ENCODE measurements around the gene NUDT4. TPM values are rescaled to one million over a fixed set of nuclear protein-coding genes. Genes with fewer than 3 reads are reported as not detected.

Gene NUDT4
- total and polyA plus RNA-seq, 2 of the 8 experiments (the other 6 are each of a cell fraction or from before 2014, with no cell fraction given), result 17.3 to 71.7 TPM

- WGBS, 2 experiments (ENCODE audit: extremely low coverage in 1 of 2, insufficient coverage in 1 of 2, insufficient read length in 1 of 2, insufficient replicate concordance in 2 of 2, low coverage in 1 of 2, low lambda C conversion rate in 2 of 2, missing lambda C conversion rate in 1 of 2), result 71% methylated on average over 3 of the region's 3 CpGs; no CpG with 5 or more reads in 1 of the 2 experiments
- Histone ChIP-seq H3K79me2 (ENCODE audit: control insufficient read depth in 1 of 2, insufficient read depth in 2 of 2, low read length in 2 of 2) (no peaks in the 10 kb centered on the region), H4K20me1 (replicated peaks in 1 of 2; ENCODE audit: control insufficient read depth in 1 of 2, insufficient read depth in 2 of 2, low read length in 2 of 2) (no peaks in the 10 kb centered on the region), H2AFZ (ENCODE audit: low read length) (no peak overlapping the region), H3K4ac (replicated peaks; ENCODE audit: insufficient read length, low read depth, low read length) (no peak overlapping the region), H2BK20ac (ENCODE audit: low read length) (no peak overlapping the region), H2AK5ac (ENCODE audit: low read depth, low read length) (no peak overlapping the region), H3K27ac (ENCODE audit: low read depth, low read length) (no peak overlapping the region), H3K14ac (ENCODE audit: insufficient read length) (no peak overlapping the region), H3K23me2 (ENCODE audit: low read depth, low read length) (no peaks in the 10 kb centered on the region), H3K56ac (replicated peaks; ENCODE audit: insufficient read length, low read depth, low read length) (no peak overlapping the region), H2BK15ac (ENCODE audit: low read length) (no peak overlapping the region), H3K4me1 (replicated peaks in 1 of 4; ENCODE audit: control insufficient read depth in 3 of 4, insufficient read depth in 4 of 4, low read length in 3 of 4) (no peaks in the 10 kb centered on the region; a peak in 1 of 7 replicates), H3K27me3 (replicated peaks in 1 of 4; ENCODE audit: control insufficient read depth in 3 of 4, extremely low read depth in 1 of 4, insufficient read depth in 3 of 4, low read length in 3 of 4) (no peaks in the 10 kb centered on the region), H3K9ac (replicated peaks in 1 of 4; ENCODE audit: extremely low read depth in 1 of 4, low read depth in 3 of 4, low read length in 3 of 4) (no peak overlapping the region), H4K5ac (ENCODE audit: insufficient read length, low read depth, low read length) (no peak overlapping the region), H4K91ac (replicated peaks; ENCODE audit: insufficient read length, low read length) (no peak overlapping the region), H3K9me3 (ENCODE audit: insufficient read depth in 2 of 2, low read depth in 1 of 2, low read length in 1 of 2) (no peaks in the 10 kb centered on the region), H2BK5ac (ENCODE audit: low read depth, low read length) (no peak overlapping the region), H3K18ac (ENCODE audit: extremely low read depth, low read length) (no peak overlapping the region), H3K23ac (ENCODE audit: insufficient read length) (no peak overlapping the region), H3K79me1 (ENCODE audit: low read depth, low read length) (no peaks in the 10 kb centered on the region), H2BK120ac (replicated peaks; ENCODE audit: low read depth, low read length) (no peak overlapping the region), H3K4me3 (ENCODE audit: extremely low read depth in 1 of 4, insufficient read depth in 2 of 4, low read depth in 3 of 4, low read length in 4 of 4) (no peak overlapping the region), H3K4me2 (ENCODE audit: insufficient read depth in 1 of 2, low read depth in 2 of 2, low read length in 2 of 2) (no peak overlapping the region), H4K8ac (ENCODE audit: extremely low read depth, insufficient read depth, low read length) (no peak overlapping the region), H3K36me3 (ENCODE audit: control insufficient read depth in 2 of 4, insufficient read depth in 4 of 4, low read length in 3 of 4) (no peaks in the 10 kb centered on the region), H2BK12ac (ENCODE audit: low read depth, low read length) (no peak overlapping the region)
- DNase-seq (ENCODE audit: low read depth in 1 of 2, low spot score in 2 of 2), result no peak
- ChIA-PET CTCF (ENCODE audit: partially characterized antibody) (interaction anchor here (1.0 to 1.2 kb wide), 2 partner anchors 235 to 346 kb away, joined by 3 read pairs; no protein-coding TSS in a partner anchor), POLR2A (ENCODE audit: partially characterized antibody) (no interaction called here)
- no peak for FAIRE-seq
- no peak for TF ChIP-seq CHD2 (IDR thresholded peaks at IDR 0.05; ENCODE audit: low read length)
- no peak for TF ChIP-seq NRF1 (IDR thresholded peaks at IDR 0.05; ENCODE audit: low read depth, low read length)
- TF ChIP-seq RBBP5 (IDR thresholded peaks at IDR 0.05; ENCODE audit: borderline replicate concordance, low read depth, low read length), result no peak
- TF ChIP-seq EGR1 (IDR thresholded peaks at IDR 0.05; ENCODE audit: borderline replicate concordance, low read depth, low read length), result no peak
- no peak for TF ChIP-seq POU5F1 (IDR thresholded peaks at IDR 0.05; ENCODE audit: low read depth, low read length)
- TF ChIP-seq RFX5 (IDR thresholded peaks at IDR 0.05; ENCODE audit: borderline replicate concordance, low read depth, low read length), result no peak
- TF ChIP-seq TCF12 (IDR thresholded peaks at IDR 0.05; ENCODE audit: low read depth, low read length), result no peak
- no peak for TF ChIP-seq POLR2A (IDR thresholded peaks at IDR 0.05; ENCODE audit: control extremely low read depth in 1 of 2, low read depth in 2 of 2, low read length in 2 of 2)
Observed at GRCh38 chr12:93333054-93333453, 44.7 kb upstream of the NUDT4 start.

Measured in H1 (cell line).